Activated CD8-positive, alpha-beta memory T cell treated with anti-CD3 and anti-CD28 coated beads, Interleukin-2, amount 10 ng/mL, durations not matched to agents 7 days and 5 days (primary cell): Measurements from ENCODE around the gene PCCA. TPM values are rescaled to one million over a fixed set of nuclear protein-coding genes. Genes with fewer than 3 reads are reported as not detected.

Source experiments
- ATAC-seq: fragments of 150-1000 bp; cut with Tn5 transposase; one replicate; pipeline ENCODE4 v1.10.0; 2021; ENCODE audit warnings: moderate library complexity
- CTCF ChIA-PET: fragments of 350-600 bp; sonication (Branson Sonifier 250); formaldehyde crosslinking; loops from one replicate; lab custom pipeline; 2021; ENCODE audit warnings: antibody characterized with exemption; lab: Charles Lee
- DNase-seq: peaks from one replicate; pipeline ENCODE4 v3.0.0-alpha.2; 2020
- H3K27ac Mint-ChIP-seq: one replicate; pipeline ENCODE4 v1.8.0; 2021; ENCODE audit warnings: mild to moderate bottlenecking, mixed read lengths
- H3K27me3 Mint-ChIP-seq: one replicate; pipeline ENCODE4 v1.8.0; 2021; ENCODE audit warnings: mixed read lengths
- H3K36me3 Mint-ChIP-seq: one replicate; pipeline ENCODE4 v1.8.0; 2021; ENCODE audit warnings: mild to moderate bottlenecking, mixed read lengths
- H3K4me1 Mint-ChIP-seq: one replicate; pipeline ENCODE4 v1.8.0; 2021; ENCODE audit warnings: mixed read lengths
- H3K4me3 Mint-ChIP-seq: one replicate; pipeline ENCODE4 v1.8.0; 2021; ENCODE audit warnings: mild to moderate bottlenecking, moderate library complexity, mixed read lengths
- H3K9me3 Mint-ChIP-seq: one replicate; pipeline ENCODE4 v1.8.0; 2022; ENCODE audit warnings: low read depth, mixed read lengths
- total RNA-seq, 2 experiments: library from RNA; stranded (reverse); gene quantifications; one replicate each; pipeline ENCODE4 v1.2.3, GENCODE V29; 2021

Gene PCCA
- total RNA-seq, 2 experiments from 2014 or later = 14.1 to 17.9 TPM

DNA sequence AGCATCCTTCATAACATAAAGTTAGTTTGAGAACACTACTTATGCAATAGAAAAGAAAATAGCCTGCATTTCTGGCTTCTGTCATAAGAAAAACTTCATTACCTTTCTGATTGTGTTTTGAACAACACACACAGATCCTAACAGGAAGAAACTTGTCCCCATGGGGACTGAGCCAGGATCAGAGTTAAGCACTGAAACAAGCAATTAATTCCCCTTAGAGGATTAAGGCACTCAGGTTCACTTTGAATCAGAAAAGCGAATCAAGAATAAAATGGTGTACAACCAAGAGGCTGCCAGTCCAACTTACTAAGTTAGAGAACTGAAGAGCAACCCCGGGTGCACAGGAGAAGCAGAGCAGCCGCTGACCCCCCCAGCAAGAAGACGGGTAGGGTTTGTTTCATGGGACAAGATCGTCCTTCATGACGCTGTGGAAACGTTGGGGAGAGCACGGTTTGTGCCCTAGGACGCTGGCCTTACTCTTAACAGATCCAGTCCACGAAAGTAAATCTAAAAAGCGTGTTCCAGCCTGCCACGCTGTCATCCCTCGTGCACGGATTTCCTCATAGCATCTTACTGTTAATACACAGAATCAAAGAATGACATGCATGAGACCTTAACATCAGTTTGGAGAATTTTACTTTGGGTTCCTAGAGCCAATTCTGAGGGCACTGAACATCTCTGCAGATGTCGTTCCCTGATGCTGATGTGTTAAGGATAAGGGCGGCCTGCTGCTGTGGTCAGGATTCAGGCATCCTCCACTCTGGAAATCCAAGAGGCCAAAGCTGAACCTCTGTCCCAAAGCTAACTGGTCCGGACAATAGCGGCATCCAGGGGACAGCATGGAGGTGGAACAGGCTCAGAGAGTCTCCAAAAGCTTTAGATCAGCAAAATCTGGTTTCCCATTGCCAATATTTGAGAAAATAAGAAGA lies 453.3 kb downstream of the PCCA start:
- Mint-ChIP-seq H3K4me3 (no peak overlapping the region), H3K27ac (no peak overlapping the region), H3K4me1 (peaks cover 20% of the 10 kb centered on the region), H3K27me3 (no peaks in the 10 kb centered on the region), H3K9me3 (no peaks in the 10 kb centered on the region), H3K36me3 (peaks cover 3% of the 10 kb centered on the region)
- DNase-seq (peak; percentile 15), ATAC-seq (no peak)
- CTCF ChIA-PET = interaction anchor here (0.8 to 1.7 kb wide), 4 partner anchors 15 to 27 kb away, joined by 3 to 4 read pairs (median 3); no protein-coding TSS in a partner anchor

DNA sequence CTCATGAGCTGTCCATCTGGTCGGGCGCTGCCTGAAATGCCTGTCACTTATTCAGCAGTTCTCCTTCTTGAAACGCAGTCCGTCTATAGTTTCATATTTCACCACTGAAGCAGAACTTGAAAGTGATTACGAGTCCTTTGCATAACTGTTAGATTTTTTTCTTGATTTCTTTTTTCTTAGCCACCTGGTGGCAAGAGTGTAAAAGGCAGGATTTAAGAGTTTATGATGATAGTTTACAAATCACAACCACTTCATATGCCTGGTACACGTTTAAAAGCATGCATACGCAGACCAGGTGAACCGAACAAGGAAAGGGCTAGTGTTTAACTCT lies 453.9 kb downstream of the PCCA start:
- Mint-ChIP-seq H3K4me1 (peaks cover 20% of the 10 kb centered on the region), H3K9me3 (no peaks in the 10 kb centered on the region), H3K36me3 (peaks cover 3% of the 10 kb centered on the region), H3K27me3 (no peaks in the 10 kb centered on the region), H3K27ac (no peak overlapping the region), H3K4me3 (no peak overlapping the region)
- DNase-seq (peak; percentile 40), ATAC-seq (no peak)
- CTCF ChIA-PET = interaction anchor here (1.1 to 1.7 kb wide), 3 partner anchors 17 to 28 kb away, joined by 3 to 4 read pairs (median 3); no protein-coding TSS in a partner anchor

DNA sequence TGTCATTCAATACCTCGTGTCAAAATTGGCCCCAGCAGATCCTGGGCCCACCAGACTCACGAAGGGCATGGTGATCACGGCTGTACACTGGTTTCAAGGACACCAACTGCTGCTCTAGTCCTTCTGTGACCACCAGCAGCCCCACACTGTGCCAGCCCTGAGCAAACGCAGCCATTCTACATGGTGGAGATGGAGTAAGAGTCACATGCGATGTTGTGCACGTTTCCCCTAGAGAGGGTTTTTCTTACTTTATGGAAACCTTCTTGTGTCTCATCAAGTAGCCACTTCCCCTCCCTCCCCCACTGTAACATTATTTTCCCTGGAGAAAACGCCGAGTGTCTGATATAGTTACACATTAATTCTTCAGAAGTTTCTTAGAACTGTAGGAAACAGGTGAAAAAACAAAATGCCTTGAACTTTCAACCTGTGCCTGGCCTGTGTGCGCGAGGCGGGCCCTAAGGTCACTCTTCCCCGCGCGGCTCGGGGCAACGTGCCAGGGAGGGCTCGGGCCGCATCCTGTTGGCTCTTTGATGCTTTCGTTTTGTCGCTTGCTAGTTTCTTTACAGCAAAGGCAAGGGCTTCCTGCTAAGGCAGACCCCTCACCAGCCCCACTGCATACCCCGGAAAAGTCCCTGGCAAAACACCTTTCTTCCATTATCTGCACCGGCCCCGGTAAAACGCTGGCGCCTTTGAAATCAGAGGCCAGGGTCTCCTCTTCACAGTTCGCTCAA lies 455.1 kb downstream of the PCCA start:
- no peak overlapping the region for H3K4me3 Mint-ChIP-seq
- no peak overlapping the region for H3K27ac Mint-ChIP-seq
- H3K4me1 Mint-ChIP-seq = peaks cover 13% of the 10 kb centered on the region
- CTCF ChIA-PET = interaction anchor here (1.7 kb wide), 1 partner anchor 29 kb away, joined by 4 read pairs; no protein-coding TSS in a partner anchor
- no peaks in the 10 kb centered on the region for H3K9me3 Mint-ChIP-seq
- no peaks in the 10 kb centered on the region for H3K27me3 Mint-ChIP-seq
- DNase-seq (peak; percentile 33), ATAC-seq (no peak)
- H3K36me3 Mint-ChIP-seq = peaks cover 3% of the 10 kb centered on the region

DNA sequence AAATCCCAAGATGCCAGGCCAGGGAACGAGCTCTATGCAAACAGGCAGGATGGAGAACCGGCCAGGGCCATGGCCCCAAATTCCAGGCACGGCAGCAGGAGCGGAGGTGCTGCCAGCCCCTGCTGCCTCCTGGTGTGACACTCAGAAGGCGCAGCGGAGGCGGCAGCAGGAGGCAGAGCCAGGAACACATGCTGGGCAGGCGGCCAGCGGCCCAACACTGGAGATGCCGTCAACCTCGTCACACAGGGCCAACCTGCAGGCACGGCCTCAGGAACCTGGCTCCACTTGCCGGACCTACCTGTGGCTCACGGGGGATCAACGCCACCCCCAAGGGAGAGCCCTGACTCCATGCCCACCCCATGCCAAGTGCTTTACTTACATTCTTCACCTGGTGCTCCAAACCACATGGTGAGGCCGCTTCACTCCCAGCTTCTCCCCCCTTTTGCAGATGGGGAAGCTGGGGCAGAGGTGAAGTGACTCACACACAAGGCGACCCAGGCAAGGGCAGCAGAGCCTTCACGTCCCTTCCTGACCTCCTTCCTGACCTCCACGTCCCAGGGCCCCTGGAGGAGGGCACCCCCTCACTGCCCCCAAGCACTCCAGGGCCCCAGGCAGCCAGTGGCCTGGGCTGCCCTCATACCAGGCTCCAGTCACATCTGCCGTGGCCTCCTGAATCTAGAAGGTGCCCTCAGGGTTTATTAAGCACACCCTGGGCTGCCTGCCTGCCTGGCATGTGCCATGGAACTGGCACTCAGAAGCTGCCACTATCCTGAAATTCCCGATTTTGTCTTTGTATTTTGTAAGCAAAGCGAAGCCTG lies 456.2 kb downstream of the PCCA start:
- Mint-ChIP-seq H3K27me3 (no peaks in the 10 kb centered on the region), H3K4me3 (no peak overlapping the region), H3K9me3 (no peaks in the 10 kb centered on the region), H3K27ac (no peak overlapping the region), H3K4me1 (peaks cover 8% of the 10 kb centered on the region), H3K36me3 (peaks cover 1% of the 10 kb centered on the region)
- DNase-seq = no peak
- ATAC-seq = no peak
- CTCF ChIA-PET = no interaction called here

DNA sequence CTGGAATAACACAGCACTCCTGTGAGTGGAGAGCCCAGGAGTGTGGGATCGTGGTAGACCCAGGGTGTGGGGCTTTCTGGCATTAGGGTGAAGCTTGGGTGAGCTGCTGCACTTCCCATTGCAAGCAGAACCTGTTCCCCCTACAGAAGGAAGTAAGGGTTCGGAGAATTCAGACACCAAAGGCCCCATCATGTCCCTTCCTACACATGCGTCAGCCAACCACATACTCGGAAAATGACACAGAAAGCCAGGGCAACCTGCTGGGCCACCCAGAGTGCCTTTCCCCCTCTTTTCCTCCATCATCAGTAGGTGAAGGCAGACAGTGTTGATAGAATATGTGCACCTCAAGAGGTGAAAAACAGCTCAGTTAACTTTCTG lies 456.8 kb downstream of the PCCA start:
- Mint-ChIP-seq H3K4me1 (peaks cover 8% of the 10 kb centered on the region), H3K9me3 (no peaks in the 10 kb centered on the region), H3K27me3 (no peaks in the 10 kb centered on the region), H3K4me3 (no peak overlapping the region), H3K36me3 (no peaks in the 10 kb centered on the region), H3K27ac (no peak overlapping the region)
- CTCF ChIA-PET = no interaction called here
- ATAC-seq (no peak), DNase-seq (no peak)

DNA sequence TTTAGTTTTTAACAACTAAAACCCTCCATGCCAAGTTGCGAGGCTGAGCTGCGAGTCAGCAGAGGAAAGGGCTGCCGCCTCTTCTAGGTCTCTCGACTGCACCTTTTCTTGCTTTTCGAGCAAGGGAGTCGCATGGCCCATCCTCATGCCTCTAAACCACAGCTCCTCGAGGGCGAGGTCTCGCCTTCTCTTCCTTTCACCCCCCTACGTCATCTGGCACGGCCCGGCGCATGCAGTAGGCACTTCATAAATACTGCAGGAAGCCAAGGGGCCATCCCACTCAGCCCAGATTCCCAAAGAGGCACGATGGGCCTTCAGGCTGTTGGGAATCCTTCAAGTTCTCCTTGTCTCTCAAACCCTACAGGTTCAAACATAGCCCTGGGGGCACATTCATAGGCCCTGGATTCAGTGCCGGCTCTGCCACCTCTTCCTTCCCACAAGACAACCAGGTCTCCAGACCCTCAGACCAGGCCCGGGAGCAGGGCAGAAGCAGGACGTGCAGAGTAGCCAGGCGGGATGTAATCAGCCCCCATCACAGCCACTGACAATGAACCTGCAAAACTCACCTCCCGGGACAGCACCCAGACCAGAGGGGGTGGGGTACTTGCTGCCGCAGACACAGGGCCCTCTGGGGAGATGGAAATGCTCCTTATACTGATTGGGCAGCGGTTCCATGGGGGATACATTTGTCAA lies 458.0 kb downstream of the PCCA start:
- no peaks in the 10 kb centered on the region for H3K9me3 Mint-ChIP-seq
- no peak overlapping the region for H3K27ac Mint-ChIP-seq
- no peak overlapping the region for H3K4me3 Mint-ChIP-seq
- H3K27me3 Mint-ChIP-seq = no peaks in the 10 kb centered on the region
- H3K36me3 Mint-ChIP-seq = no peaks in the 10 kb centered on the region
- CTCF ChIA-PET = no interaction called here
- peaks cover 8% of the 10 kb centered on the region for H3K4me1 Mint-ChIP-seq
- ATAC-seq = no peak
- no peak for DNase-seq

DNA sequence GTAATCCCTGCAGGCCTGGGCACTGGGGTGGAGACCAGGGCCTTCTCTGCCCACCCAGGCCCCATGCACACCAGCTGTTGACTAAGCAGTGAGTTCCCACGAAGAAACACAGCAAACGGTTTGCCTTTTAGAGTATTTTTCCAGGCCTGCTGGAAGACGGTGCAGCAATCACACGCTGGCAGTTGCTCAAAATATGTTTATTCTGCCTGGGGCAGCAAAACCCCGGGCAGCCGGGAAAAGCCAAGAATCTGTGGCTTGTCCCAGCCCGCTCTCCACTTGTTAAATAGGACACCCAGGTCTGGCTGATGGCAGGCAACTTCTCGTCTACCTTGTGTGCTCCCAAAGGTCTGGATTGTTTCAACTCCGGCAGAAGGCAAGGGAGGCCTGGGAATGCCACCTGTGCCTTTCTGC lies 458.9 kb downstream of the PCCA start:
- Mint-ChIP-seq H3K4me1 (peaks cover 2% of the 10 kb centered on the region), H3K36me3 (no peaks in the 10 kb centered on the region), H3K27me3 (no peaks in the 10 kb centered on the region), H3K9me3 (no peaks in the 10 kb centered on the region), H3K4me3 (no peak overlapping the region), H3K27ac (no peak overlapping the region)
- DNase-seq = no peak
- CTCF ChIA-PET = no interaction called here
- ATAC-seq = no peak

DNA sequence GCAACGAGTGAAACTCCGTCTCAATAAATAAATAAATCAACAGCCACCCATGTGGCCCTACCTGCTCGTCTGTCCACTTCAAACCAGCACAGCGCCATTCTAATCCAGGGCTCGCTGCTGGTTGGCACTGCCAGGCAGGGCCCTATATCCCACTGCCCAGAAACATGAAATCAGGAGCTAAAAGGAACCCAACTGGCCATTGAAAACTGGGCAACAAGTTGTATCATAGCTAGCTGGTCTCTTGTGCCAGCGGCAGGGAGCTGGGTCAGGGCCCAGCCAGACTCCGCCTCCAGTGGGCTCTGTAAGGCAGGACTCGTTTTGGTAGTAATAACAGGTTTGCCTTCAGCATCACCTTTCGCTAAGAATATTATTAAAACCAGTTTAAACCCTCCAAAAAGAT lies 460.4 kb downstream of the PCCA start:
- no peaks in the 10 kb centered on the region for H3K36me3 Mint-ChIP-seq
- no peak for ATAC-seq
- no peak for DNase-seq
- no peaks in the 10 kb centered on the region for H3K4me1 Mint-ChIP-seq
- CTCF ChIA-PET = interaction anchor here (1.3 kb wide), 1 partner anchor 23 kb away, joined by 3 read pairs; no protein-coding TSS in a partner anchor
- no peaks in the 10 kb centered on the region for H3K27me3 Mint-ChIP-seq
- H3K9me3 Mint-ChIP-seq = no peaks in the 10 kb centered on the region
- no peak overlapping the region for H3K27ac Mint-ChIP-seq
- H3K4me3 Mint-ChIP-seq = no peak overlapping the region

DNA sequence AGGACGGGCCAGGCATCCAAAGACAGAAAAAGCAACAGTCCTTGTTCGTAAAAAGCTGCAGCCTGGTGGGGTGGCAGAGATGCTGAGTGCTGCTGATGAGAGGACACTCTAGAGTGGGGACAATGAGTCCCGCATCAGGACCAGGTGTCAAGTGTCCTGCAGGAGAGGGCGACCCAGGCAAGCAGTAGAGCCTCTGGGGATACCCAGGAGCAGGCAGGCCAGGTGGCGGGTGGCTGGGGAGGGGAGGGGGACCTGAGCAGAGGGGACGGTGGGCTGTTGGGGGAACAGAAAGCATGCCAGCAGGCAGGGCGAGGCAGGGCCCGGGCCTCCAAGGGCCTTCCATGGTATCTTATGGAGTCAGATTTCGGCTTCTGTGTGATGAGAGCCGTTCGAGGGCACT lies 463.9 kb downstream of the PCCA start:
- H3K9me3 Mint-ChIP-seq = no peaks in the 10 kb centered on the region
- H3K4me1 Mint-ChIP-seq = no peaks in the 10 kb centered on the region
- DNase-seq (no peak), ATAC-seq (no peak)
- no peaks in the 10 kb centered on the region for H3K27me3 Mint-ChIP-seq
- H3K36me3 Mint-ChIP-seq = no peaks in the 10 kb centered on the region
- no peak overlapping the region for H3K27ac Mint-ChIP-seq
- no peak overlapping the region for H3K4me3 Mint-ChIP-seq
- CTCF ChIA-PET = interaction anchor here (1.3 kb wide), 1 partner anchor 20 kb away, joined by 3 read pairs; no protein-coding TSS in a partner anchor

DNA sequence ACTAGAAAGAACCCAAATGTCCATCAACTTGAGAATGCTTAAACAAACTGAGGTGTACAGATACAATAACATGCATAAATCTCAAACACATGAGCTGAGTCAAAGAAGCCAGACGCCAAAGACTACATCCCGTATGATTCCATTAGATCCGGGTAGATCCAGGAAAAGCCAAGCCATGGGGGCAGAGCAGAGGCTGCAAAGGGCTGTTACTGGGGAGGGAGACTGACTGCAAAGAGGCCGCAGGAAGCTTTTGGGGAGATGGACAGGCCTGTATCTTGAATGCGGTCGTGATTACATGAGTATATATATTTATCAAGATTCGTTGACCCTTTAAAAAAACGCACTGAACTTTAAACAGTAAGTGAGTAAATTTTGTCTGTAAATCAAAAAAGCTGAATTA lies 471.0 kb downstream of the PCCA start:
- no peaks in the 10 kb centered on the region for H3K36me3 Mint-ChIP-seq
- H3K9me3 Mint-ChIP-seq = no peaks in the 10 kb centered on the region
- H3K4me1 Mint-ChIP-seq = peaks cover under 1% of the 10 kb centered on the region
- DNase-seq = peak; percentile 19
- H3K27ac Mint-ChIP-seq = no peak overlapping the region
- H3K4me3 Mint-ChIP-seq = no peak overlapping the region
- CTCF ChIA-PET = interaction anchor here (0.8 to 0.9 kb wide), 2 partner anchors 11 to 13 kb away, joined by 3 read pairs; no protein-coding TSS in a partner anchor
- H3K27me3 Mint-ChIP-seq = no peaks in the 10 kb centered on the region
- no peak for ATAC-seq

DNA sequence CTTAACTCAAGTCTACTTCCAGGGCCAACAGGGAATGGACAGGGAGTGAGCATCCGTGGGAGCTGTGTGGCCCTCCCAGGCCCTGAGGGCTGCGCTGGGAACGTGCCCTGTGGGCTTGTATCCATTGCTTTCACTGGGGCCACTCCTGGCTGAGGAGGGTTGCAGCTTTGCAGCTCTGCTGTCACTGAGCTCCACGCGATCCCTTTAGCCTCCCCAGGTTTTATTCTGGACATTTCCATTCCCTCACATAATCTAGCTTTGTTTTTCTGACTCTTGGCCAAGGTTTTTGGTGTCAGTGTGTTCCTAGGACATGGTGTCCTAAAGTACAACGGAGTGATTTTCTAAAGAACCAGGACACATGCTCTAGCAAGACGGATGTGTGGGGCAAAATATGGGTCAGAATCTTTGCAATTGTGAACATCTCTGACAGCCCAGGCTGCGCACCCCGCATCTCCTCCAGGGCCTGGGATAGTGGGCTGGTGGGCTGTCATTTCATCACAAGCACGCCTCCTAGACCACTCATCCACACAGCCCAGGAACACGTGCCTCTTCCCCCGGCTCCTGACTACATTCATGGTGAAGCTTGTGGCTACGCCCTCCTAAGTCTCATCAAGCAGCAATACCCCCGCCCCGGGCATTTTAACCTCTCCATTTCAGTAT lies 471.7 kb downstream of the PCCA start:
- Mint-ChIP-seq H3K4me1 (peaks cover 8% of the 10 kb centered on the region), H3K4me3 (no peak overlapping the region), H3K27me3 (no peaks in the 10 kb centered on the region), H3K9me3 (no peaks in the 10 kb centered on the region), H3K36me3 (no peaks in the 10 kb centered on the region), H3K27ac (no peak overlapping the region)
- CTCF ChIA-PET = interaction anchor here (0.8 to 0.9 kb wide), 2 partner anchors 10 to 13 kb away, joined by 3 read pairs; no protein-coding TSS in a partner anchor
- DNase-seq (peak; percentile 8), ATAC-seq (no peak)

DNA sequence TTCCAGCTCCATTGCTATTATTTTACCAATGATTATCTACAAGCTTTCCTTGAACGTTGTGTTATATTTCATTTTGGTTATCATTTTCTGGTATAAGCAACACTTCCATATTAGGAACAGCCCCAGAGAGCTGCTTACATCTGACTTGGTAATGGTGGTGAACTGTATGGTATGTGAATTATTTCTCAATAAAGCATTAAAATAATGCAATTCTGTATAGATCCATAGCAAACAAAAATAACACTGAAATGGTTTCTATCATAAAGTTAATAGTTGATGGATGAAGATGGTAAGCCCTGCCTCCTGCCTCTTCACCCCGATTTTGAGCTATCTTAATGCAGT lies 472.2 kb downstream of the PCCA start:
- Mint-ChIP-seq H3K27ac (no peak overlapping the region), H3K36me3 (peaks cover under 1% of the 10 kb centered on the region), H3K4me1 (peaks cover 10% of the 10 kb centered on the region), H3K4me3 (no peak overlapping the region), H3K27me3 (no peaks in the 10 kb centered on the region), H3K9me3 (peaks cover under 1% of the 10 kb centered on the region)
- no peak for ATAC-seq
- DNase-seq = no peak
- CTCF ChIA-PET = no interaction called here
